ENCODE data around the gene ACTN1. TPM values are rescaled to one million over a fixed set of nuclear protein-coding genes. Genes with fewer than 3 reads are reported as not detected.
A peak's percentile ranks its signal among the peaks of the same experiment; 100 is the strongest.

ACTN1 gene
- total and polyA plus RNA-seq, 2 experiments from 2014 or later = 121 to 280 TPM

DNA sequence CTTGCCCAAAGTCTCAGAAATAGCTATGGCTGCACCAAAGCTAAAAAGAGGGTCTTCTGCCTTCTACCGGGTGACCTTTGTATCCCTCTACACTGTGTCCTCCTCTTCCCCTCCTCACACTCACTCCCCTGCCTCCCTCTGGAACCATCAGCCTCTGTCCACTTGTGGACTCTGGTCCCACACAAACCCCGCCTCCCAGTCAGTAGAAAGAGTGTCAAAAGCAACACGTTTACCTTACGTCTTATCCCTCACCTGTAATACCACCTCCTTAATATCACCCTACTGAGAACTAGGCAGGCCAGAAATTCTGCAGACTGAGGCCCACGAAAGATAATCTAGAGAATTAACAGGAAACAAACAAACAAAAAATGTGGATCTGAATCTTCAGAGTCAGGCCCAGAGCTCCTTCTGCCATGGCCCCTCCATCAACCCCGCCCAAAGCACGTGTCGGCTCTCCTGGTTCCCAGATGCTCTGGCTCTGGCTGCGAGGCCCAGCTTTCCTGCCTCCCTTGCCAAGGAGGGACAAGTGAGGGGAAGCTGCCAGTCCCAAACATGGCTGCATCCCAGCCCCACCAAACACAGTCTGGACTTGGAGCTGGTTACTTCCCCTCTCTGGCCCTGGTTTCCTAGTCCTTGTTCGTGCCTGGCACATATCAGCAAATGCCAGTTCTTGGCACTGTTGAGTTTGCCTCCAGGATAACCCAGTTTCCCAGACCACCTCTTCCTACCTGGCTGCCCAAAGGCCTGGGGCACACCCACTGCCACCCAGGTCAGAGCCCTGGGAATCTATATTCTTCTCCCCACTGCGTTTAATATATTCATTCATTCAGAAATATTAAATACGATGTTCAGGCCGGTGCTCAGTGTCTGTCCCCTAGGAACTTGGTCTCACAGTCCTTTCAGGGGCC is 2.7 kb downstream of the ACTN1 start:
- Mint-ChIP-seq H3K27me3 (ENCODE audit: insufficient read depth, low read depth, poor library complexity) (peaks cover 21% of the 10 kb centered on the region), H3K36me3 (ENCODE audit: low read depth) (peaks cover 57% of the 10 kb centered on the region), H3K4me3 (peak overlapping the region; percentile 91), H3K4me1 (peaks cover 55% of the 10 kb centered on the region), H3K9me3 (no peaks in the 10 kb centered on the region), H3K27ac (peak overlapping the region; percentile 86)
- H3K4me3 ChIP-seq = peak overlapping the region; percentile 96
- H3K36me3 ChIP-seq (ENCODE audit: insufficient read depth) = 0 out of 2 replicates have a peak, but pooled peaks cover 3% of the 10 kb centered on the region
- TF ChIP-seq POLR2AphosphoS5 (IDR thresholded peaks at IDR 0.05; ENCODE audit: low read depth) (no peak; the same call in 1 of the 2 replicates), EZH2phosphoT487 (IDR thresholded peaks at IDR 0.05; ENCODE audit: unreplicated experiment) (no peak), STAT1 (IDR thresholded peaks at IDR 0.05; ENCODE audit: unreplicated experiment) (no peak), NANOG (IDR thresholded peaks at IDR 0.05; ENCODE audit: borderline replicate concordance) (no peak), CREB1 (CRISPR knock-in tag; IDR thresholded peaks at IDR 0.05; ENCODE audit: low read depth) (no peak), ZNF331 (CRISPR knock-in tag; IDR thresholded peaks at IDR 0.05; ENCODE audit: low read depth) (no peak), ZNF114 (CRISPR knock-in tag; IDR thresholded peaks at IDR 0.05) (no peak), EZH2 (IDR thresholded peaks at IDR 0.05; ENCODE audit: low read depth, unreplicated experiment) (no peak), JUNB (IDR thresholded peaks at IDR 0.05; ENCODE audit: unreplicated experiment) (no peak)
- TF ChIP-seq, protein P1, sequence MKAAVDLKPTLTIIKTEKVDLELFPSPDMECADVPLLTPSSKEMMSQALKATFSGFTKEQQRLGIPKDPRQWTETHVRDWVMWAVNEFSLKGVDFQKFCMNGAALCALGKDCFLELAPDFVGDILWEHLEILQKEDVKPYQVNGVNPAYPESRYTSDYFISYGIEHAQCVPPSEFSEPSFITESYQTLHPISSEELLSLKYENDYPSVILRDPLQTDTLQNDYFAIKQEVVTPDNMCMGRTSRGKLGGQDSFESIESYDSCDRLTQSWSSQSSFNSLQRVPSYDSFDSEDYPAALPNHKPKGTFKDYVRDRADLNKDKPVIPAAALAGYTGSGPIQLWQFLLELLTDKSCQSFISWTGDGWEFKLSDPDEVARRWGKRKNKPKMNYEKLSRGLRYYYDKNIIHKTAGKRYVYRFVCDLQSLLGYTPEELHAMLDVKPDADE (IDR thresholded peaks at IDR 0.05) = no peak
- TF ChIP-seq, protein P2, sequence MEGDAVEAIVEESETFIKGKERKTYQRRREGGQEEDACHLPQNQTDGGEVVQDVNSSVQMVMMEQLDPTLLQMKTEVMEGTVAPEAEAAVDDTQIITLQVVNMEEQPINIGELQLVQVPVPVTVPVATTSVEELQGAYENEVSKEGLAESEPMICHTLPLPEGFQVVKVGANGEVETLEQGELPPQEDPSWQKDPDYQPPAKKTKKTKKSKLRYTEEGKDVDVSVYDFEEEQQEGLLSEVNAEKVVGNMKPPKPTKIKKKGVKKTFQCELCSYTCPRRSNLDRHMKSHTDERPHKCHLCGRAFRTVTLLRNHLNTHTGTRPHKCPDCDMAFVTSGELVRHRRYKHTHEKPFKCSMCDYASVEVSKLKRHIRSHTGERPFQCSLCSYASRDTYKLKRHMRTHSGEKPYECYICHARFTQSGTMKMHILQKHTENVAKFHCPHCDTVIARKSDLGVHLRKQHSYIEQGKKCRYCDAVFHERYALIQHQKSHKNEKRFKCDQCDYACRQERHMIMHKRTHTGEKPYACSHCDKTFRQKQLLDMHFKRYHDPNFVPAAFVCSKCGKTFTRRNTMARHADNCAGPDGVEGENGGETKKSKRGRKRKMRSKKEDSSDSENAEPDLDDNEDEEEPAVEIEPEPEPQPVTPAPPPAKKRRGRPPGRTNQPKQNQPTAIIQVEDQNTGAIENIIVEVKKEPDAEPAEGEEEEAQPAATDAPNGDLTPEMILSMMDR (conservative IDR thresholded peaks at IDR 0.05; ENCODE audit: low read depth in 2 of 2) = no peak
- TF ChIP-seq, protein P3, sequence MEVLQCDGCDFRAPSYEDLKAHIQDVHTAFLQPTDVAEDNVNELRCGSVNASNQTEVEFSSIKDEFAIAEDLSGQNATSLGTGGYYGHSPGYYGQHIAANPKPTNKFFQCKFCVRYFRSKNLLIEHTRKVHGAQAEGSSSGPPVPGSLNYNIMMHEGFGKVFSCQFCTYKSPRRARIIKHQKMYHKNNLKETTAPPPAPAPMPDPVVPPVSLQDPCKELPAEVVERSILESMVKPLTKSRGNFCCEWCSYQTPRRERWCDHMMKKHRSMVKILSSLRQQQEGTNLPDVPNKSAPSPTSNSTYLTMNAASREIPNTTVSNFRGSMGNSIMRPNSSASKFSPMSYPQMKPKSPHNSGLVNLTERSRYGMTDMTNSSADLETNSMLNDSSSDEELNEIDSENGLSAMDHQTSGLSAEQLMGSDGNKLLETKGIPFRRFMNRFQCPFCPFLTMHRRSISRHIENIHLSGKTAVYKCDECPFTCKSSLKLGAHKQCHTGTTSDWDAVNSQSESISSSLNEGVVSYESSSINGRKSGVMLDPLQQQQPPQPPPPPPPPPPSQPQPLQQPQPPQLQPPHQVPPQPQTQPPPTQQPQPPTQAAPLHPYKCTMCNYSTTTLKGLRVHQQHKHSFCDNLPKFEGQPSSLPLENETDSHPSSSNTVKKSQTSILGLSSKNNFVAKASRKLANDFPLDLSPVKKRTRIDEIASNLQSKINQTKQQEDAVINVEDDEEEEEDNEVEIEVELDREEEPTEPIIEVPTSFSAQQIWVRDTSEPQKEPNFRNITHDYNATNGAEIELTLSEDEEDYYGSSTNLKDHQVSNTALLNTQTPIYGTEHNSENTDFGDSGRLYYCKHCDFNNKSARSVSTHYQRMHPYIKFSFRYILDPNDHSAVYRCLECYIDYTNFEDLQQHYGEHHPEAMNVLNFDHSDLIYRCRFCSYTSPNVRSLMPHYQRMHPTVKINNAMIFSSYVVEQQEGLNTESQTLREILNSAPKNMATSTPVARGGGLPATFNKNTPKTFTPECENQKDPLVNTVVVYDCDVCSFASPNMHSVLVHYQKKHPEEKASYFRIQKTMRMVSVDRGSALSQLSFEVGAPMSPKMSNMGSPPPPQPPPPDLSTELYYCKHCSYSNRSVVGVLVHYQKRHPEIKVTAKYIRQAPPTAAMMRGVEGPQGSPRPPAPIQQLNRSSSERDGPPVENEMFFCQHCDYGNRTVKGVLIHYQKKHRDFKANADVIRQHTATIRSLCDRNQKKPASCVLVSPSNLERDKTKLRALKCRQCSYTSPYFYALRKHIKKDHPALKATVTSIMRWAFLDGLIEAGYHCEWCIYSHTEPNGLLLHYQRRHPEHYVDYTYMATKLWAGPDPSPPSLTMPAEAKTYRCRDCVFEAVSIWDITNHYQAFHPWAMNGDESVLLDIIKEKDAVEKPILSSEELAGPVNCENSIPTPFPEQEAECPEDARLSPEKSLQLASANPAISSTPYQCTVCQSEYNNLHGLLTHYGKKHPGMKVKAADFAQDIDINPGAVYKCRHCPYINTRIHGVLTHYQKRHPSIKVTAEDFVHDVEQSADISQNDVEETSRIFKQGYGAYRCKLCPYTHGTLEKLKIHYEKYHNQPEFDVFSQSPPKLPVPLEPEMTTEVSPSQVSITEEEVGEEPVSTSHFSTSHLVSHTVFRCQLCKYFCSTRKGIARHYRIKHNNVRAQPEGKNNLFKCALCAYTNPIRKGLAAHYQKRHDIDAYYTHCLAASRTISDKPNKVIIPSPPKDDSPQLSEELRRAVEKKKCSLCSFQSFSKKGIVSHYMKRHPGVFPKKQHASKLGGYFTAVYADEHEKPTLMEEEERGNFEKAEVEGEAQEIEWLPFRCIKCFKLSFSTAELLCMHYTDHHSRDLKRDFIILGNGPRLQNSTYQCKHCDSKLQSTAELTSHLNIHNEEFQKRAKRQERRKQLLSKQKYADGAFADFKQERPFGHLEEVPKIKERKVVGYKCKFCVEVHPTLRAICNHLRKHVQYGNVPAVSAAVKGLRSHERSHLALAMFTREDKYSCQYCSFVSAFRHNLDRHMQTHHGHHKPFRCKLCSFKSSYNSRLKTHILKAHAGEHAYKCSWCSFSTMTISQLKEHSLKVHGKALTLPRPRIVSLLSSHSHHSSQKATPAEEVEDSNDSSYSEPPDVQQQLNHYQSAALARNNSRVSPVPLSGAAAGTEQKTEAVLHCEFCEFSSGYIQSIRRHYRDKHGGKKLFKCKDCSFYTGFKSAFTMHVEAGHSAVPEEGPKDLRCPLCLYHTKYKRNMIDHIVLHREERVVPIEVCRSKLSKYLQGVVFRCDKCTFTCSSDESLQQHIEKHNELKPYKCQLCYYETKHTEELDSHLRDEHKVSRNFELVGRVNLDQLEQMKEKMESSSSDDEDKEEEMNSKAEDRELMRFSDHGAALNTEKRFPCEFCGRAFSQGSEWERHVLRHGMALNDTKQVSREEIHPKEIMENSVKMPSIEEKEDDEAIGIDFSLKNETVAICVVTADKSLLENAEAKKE (CRISPR knock-in tag; IDR thresholded peaks at IDR 0.05) = no peak
- TF ChIP-seq, protein P4, sequence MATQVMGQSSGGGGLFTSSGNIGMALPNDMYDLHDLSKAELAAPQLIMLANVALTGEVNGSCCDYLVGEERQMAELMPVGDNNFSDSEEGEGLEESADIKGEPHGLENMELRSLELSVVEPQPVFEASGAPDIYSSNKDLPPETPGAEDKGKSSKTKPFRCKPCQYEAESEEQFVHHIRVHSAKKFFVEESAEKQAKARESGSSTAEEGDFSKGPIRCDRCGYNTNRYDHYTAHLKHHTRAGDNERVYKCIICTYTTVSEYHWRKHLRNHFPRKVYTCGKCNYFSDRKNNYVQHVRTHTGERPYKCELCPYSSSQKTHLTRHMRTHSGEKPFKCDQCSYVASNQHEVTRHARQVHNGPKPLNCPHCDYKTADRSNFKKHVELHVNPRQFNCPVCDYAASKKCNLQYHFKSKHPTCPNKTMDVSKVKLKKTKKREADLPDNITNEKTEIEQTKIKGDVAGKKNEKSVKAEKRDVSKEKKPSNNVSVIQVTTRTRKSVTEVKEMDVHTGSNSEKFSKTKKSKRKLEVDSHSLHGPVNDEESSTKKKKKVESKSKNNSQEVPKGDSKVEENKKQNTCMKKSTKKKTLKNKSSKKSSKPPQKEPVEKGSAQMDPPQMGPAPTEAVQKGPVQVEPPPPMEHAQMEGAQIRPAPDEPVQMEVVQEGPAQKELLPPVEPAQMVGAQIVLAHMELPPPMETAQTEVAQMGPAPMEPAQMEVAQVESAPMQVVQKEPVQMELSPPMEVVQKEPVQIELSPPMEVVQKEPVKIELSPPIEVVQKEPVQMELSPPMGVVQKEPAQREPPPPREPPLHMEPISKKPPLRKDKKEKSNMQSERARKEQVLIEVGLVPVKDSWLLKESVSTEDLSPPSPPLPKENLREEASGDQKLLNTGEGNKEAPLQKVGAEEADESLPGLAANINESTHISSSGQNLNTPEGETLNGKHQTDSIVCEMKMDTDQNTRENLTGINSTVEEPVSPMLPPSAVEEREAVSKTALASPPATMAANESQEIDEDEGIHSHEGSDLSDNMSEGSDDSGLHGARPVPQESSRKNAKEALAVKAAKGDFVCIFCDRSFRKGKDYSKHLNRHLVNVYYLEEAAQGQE (IDR thresholded peaks at IDR 0.05; ENCODE audit: unreplicated experiment) = no peak
- no peak for DNase-seq (ENCODE audit: low spot score)
- ATAC-seq = no peak
- peaks cover 24% of the 10 kb centered on the region; the same call in 1 of the 2 replicates for H3F3A ChIP-seq (replicated peaks; ENCODE audit: low read depth)
- peak overlapping the region; percentile 88 for H3K4me2 ChIP-seq
- peaks cover 48% of the 10 kb centered on the region for H4K20me1 ChIP-seq (replicated peaks; ENCODE audit: insufficient read depth)
- peak overlapping the region; percentile 98; the same call in 1 of the 2 replicates for H3K27ac ChIP-seq (ENCODE audit: low read depth)
- H2AFZ ChIP-seq = no peak overlapping the region
- no peaks in the 10 kb centered on the region for H3K9me2 ChIP-seq (ENCODE audit: insufficient read depth)
- H3K27me3 ChIP-seq (ENCODE audit: insufficient read depth) = peaks cover 4% of the 10 kb centered on the region; the same call in 1 of the 2 replicates
- H3K4me1 ChIP-seq (ENCODE audit: insufficient read depth) = peaks cover 37% of the 10 kb centered on the region
- peaks cover 70% of the 10 kb centered on the region for H3K79me2 ChIP-seq (replicated peaks; ENCODE audit: insufficient read depth)
